ENCODE data around the gene KCNG4.
A peak's percentile ranks its signal among the peaks of the same experiment; 100 is the strongest.

Gene KCNG4

DNA sequence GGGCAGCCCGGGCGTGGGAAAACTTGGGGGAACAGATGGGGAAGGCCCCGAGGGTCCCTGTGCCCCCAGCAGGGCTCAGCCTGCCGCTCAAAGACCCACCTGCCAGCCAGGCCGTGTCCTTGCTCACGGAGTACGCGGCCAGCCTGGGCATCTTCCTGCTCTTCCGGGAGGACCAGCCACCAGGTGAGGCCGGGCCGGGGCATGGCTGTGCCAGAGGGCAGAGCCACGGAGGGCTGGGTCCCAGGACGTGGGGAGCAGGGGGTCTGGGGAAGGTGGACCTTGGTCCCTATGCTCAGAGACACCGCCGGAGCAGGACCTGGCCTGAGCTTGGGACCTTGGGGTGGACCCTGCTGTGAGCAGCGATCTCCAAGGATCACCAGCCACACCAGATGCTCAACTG is 48.3 kb downstream of the KCNG4 start:
- H3K27ac ChIP-seq: no peak overlapping the region
- TF ChIP-seq, protein P1, sequence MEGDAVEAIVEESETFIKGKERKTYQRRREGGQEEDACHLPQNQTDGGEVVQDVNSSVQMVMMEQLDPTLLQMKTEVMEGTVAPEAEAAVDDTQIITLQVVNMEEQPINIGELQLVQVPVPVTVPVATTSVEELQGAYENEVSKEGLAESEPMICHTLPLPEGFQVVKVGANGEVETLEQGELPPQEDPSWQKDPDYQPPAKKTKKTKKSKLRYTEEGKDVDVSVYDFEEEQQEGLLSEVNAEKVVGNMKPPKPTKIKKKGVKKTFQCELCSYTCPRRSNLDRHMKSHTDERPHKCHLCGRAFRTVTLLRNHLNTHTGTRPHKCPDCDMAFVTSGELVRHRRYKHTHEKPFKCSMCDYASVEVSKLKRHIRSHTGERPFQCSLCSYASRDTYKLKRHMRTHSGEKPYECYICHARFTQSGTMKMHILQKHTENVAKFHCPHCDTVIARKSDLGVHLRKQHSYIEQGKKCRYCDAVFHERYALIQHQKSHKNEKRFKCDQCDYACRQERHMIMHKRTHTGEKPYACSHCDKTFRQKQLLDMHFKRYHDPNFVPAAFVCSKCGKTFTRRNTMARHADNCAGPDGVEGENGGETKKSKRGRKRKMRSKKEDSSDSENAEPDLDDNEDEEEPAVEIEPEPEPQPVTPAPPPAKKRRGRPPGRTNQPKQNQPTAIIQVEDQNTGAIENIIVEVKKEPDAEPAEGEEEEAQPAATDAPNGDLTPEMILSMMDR (conservative IDR thresholded peaks at IDR 0.05): no peak
- TF ChIP-seq ZFX (IDR thresholded peaks at IDR 0.05): no peak

DNA sequence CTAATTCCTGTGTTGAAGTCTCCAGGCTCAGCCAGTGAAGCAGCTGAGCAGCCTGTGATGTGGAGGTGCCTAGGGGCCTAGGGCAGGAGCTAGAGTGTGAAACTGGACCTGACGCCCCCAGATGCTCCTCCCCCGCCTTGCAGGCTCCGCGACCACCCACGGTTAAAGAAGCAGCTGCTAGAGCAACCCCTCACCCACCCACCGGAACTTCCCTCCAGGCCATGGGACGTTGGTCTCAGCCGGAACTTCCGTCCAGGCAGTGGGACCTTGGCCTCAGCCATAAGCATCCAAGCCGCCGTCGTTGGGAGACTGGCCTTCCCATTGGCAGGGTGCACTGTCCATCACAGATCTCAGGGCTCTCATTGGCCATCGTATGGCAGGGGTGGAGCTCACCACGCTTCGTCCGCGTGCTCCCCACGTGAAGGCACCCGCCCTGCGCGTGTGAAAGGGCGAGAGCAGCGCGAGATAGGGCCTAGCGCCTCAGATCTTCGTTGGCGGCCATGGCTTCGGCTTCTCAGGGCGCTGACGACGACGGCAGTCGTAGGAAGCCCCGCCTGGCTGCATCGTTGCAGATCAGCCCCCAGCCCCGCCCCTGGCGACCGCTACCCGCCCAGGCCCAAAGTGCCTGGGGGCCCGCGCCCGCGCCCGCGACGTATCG is 49.0 kb downstream of the KCNG4 start, which contains the start of gene ADAD2:
TSS of gene ADAD2 (plus strand) at position 427 of the 658 bp plus-strand sequence. CDS start at position 501, 74 bp downstream.
- TF ChIP-seq, protein P1 (conservative IDR thresholded peaks at IDR 0.05): no peak
- no peak for TF ChIP-seq ZFX (IDR thresholded peaks at IDR 0.05)

DNA sequence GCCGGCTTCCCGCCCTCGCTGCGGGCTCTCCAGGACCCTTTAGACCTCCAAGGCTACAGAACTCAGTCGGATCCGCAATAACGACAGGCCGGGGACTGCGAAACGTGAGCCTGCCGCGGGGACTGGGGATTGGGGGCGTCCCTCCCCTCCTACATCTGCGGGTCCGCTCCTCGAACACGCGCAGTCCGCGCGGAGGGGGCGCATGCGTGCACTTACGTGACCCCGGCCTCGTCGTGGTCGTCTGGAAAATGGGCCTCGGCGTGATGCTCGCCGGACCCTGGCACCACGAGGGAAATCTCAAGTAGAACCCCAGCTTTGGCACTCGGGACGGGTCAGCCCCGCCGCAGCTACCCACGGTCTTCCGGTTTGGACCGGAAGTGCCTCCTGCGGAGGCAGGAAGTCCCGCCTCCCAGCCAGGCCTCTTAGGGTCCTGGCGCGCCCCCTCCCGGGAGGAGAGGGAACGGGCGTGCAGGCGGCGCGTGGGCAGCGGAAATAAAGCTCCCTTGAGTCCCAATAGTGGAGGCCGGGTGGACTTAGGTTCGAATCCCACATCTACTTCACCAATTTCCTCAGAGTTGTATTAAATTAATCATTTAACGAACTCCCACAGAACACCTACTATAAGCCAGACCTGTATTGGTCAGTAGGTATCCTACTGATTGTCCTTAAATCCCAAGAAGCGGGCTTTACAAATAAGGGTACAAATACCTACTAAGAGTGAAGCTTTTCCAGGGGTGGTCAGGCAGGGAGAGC is 53.0 kb downstream of the KCNG4 start, which contains the start of gene TAF1C:
TSS of gene TAF1C (minus strand) at position 373 of the 753 bp plus-strand sequence. CDS start 2,069 bp downstream, outside the sequence.
- TF ChIP-seq, protein P1 (conservative IDR thresholded peaks at IDR 0.05): peak; percentile 98
- no peak for TF ChIP-seq ZFX (IDR thresholded peaks at IDR 0.05)
- peak within 1 kb of the TSS; percentile 80 for H3K27ac ChIP-seq

More for the DNA sequence above, 49.0 kb downstream of the KCNG4 start, which contains the start of gene ADAD2:
- H3K27ac ChIP-seq: no peak within 1 kb of the TSS

DNA sequence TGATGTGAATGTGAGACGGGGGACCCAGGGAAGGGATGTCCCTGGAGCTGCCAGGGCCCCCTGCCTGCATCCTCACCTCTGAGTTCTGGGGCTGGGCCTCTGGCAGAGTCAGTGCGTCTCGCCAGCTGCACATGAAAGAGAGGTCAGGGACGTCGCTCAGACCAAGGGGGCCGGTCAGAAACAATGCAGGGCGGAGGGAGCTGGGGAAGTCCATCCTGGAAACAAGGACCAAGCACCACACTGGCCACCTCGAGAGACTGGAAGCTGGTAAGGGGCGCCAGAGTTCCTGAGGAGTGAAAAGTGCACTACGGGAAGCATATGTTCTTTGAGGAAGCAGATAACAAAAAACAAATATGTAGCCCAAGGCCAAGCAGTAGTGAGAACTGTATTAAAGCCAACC is 55.0 kb downstream of the KCNG4 start:
- H3K27ac ChIP-seq: no peak overlapping the region
- TF ChIP-seq, protein P1 (conservative IDR thresholded peaks at IDR 0.05): no peak
- TF ChIP-seq ZFX (IDR thresholded peaks at IDR 0.05): no peak

DNA sequence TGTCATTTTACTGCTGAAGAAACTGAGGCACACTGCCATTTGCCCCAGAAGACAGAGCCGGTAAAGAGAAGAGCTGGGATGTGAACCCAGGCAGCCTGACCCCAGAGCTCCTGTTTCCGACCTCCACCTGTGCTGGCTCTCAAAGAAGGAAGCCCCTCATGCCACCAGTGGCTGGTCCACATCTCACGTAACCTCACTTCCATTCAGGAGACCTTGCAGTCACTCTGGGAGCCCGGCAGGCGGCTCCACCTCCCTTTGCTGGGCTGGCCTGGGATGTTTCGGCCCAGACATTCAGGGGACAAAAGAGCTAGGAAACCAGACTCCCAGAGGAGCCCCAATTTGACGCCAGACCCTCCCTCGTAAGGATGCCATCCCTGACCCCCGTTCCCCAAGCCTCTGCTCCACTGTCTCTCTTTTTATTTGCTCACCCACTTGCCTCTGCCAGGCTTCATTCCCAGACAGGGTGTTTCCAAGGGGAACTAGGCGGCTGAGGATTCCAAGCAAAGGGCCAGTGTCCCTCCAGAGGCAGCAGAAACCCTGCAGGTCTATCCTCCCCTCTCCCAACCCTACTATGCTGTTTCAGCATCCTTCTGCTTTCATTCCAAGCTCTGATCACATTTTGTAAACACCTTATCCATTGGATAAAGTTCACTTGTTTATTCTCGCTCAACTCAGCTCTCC is 55.8 kb downstream of the KCNG4 start:
- TF ChIP-seq, protein P1 (conservative IDR thresholded peaks at IDR 0.05): peak; percentile 47
- TF ChIP-seq ZFX (IDR thresholded peaks at IDR 0.05): no peak
- H3K27ac ChIP-seq: no peak overlapping the region

DNA sequence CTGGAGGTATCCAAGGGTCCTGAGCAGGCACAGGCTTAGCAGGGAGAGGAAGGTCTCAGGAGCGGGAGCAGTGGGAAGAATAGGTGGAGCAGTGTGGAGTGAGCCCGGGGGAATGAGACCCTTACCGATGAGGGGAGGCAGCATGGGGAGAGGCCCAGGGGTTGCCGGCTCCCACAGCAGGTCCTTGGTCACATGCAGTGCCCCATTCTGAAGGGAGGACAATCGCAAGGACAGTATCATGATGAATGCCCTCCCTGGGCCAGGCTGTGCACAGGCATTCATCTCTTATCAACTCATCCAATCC is 56.3 kb downstream of the KCNG4 start:
- TF ChIP-seq, protein P1 (conservative IDR thresholded peaks at IDR 0.05): no peak
- TF ChIP-seq ZFX (IDR thresholded peaks at IDR 0.05): no peak

More for the DNA sequence above, 56.3 kb downstream of the KCNG4 start:
- H3K27ac ChIP-seq: no peak overlapping the region
